K562 (cell line): ENCODE results near the gene CAMK2G. TPM values are rescaled to one million over a fixed set of nuclear protein-coding genes. Genes with fewer than 3 reads are reported as not detected.

Source experiments
- ATAC-seq: fragments of 200-7000 bp; cut with Tn5 transposase; 3 replicates; pipeline ENCODE4 v1.9.1; 2020; ENCODE audit warnings: moderate library complexity
- BruUV-seq: library from RNA; stranded (reverse); fragments of 400-500 nt; replicated peaks from 2 replicates; lab custom pipeline; 2021; lab: Mats Ljungman, UMichigan
- CTCF ChIA-PET: fragments of 300-600 bp; formaldehyde crosslinking; extraction: SDS; loops from one replicate; lab custom pipeline; 2021; ENCODE audit warnings: low intra/inter-chr PET ratio; lab: Yijun Ruan, JAX
- POLR2A ChIA-PET: fragments of 300-600, 350-650 bp; sonication (Branson Sonifier 250); formaldehyde crosslinking; extraction: SDS; loops from one replicate; lab custom pipeline; 2021; ENCODE audit warnings: antibody characterized with exemption, inconsistent platforms; lab: Yijun Ruan, JAX
- DNase-seq, 4 experiments: peaks; one replicate each; pipeline versions ENCODE4 v3.0.0 to v3.0.0-alpha.2; 2011 to 2018; ENCODE audit warnings: low spot score in 3 of 4, mixed read lengths in 3 of 4; ENCODE audit errors: extremely low read depth in 1 of 4
- FAIRE-seq: peaks from 2 replicates; lab custom pipeline; 2011; peaks lifted over from hg19 to GRCh38; lab: Jason Lieb, UNC
- H2AFZ ChIP-seq: 2 replicates; pipeline ENCODE4 v1.6.0; 2011; ENCODE audit warnings: low read depth, low read length, control low read depth, inconsistent platforms
- H3K27ac ChIP-seq: fragments of 200-600 bp; 3 replicates; pipeline ENCODE4 v1.8.0; 2011; ENCODE audit warnings: low read depth, mild to moderate bottlenecking, control low read depth, inconsistent platforms, low read length, moderate library complexity, mixed read lengths; ENCODE audit errors: extremely low read depth
- H3K27me3 ChIP-seq, 2 experiments: fragments of 300-600 bp in 1 of 2; 2 replicates in 1 of 2; 3 replicates in 1 of 2; pipeline versions ENCODE4 v1.6.0 to v1.8.0; 2011; ENCODE audit warnings: inconsistent platforms in 2 of 2, low read length in 2 of 2, mild to moderate bottlenecking in 1 of 2, mixed read lengths in 1 of 2, moderate library complexity in 1 of 2; ENCODE audit not compliant: control insufficient read depth in 2 of 2, insufficient read depth in 2 of 2
- H3K36me3 ChIP-seq: fragments of 300-600 bp; 3 replicates; pipeline ENCODE4 v1.8.0; 2011; ENCODE audit warnings: mild to moderate bottlenecking, low read length, inconsistent platforms; ENCODE audit not compliant: control insufficient read depth, insufficient read depth
- H3K4me1 ChIP-seq, 2 experiments: fragments of 200-600 bp in 1 of 2; replicated peaks in 1 of 2; 2 replicates in 1 of 2; 3 replicates in 1 of 2; pipeline versions ENCODE4 v1.5.1 to v1.8.0; 2011; ENCODE audit warnings: inconsistent platforms in 2 of 2, low read length in 2 of 2, mild to moderate bottlenecking in 1 of 2, mixed read lengths in 1 of 2, moderate library complexity in 1 of 2; ENCODE audit not compliant: control insufficient read depth in 2 of 2, insufficient read depth in 2 of 2
- H3K4me2 ChIP-seq: 2 replicates; pipeline ENCODE4 v1.6.1; 2011; ENCODE audit warnings: low read length, control low read depth, inconsistent platforms, mixed read lengths; ENCODE audit not compliant: insufficient read depth
- H3K4me3 ChIP-seq: fragments of 200-600 bp; sonication (generic), shearing (Covaris generic); 2 replicates; pipeline ENCODE4 v1.5.1; 2016; ENCODE audit warnings: control low read depth, inconsistent platforms
- H3K79me2 ChIP-seq: fragments of 200-600 bp; 3 replicates; pipeline ENCODE4 v1.8.0; 2011; ENCODE audit warnings: low read length, inconsistent platforms; ENCODE audit not compliant: control insufficient read depth, insufficient read depth
- H3K9ac ChIP-seq, 2 experiments: 2 replicates each; pipeline versions ENCODE4 v1.6.0 to v1.6.1; 2011; ENCODE audit warnings: low read depth in 2 of 2, low read length in 2 of 2, control low read depth in 1 of 2, inconsistent platforms in 1 of 2, mild to moderate bottlenecking in 1 of 2, mixed read lengths in 1 of 2; ENCODE audit not compliant: insufficient read depth in 1 of 2
- H3K9me1 ChIP-seq: one replicate; pipeline ENCODE4 v1.6.0; 2011; ENCODE audit warnings: inconsistent platforms, mild to moderate bottlenecking, low read length, moderate library complexity; ENCODE audit not compliant: control insufficient read depth, insufficient read depth
- H3K9me3 ChIP-seq: replicated peaks from 2 replicates; pipeline ENCODE4 v1.5.1; 2011; ENCODE audit warnings: low read depth, low read length, inconsistent platforms; ENCODE audit not compliant: control insufficient read depth, insufficient read depth
- H4K20me1 ChIP-seq: replicated peaks from 2 replicates; pipeline ENCODE4 v1.6.1; 2011; ENCODE audit warnings: low read length, inconsistent platforms, mixed read lengths; ENCODE audit not compliant: control insufficient read depth, insufficient read depth
- ERF ChIP-seq: fragments of 450-650 bp; formaldehyde crosslinking; IDR thresholded peaks from 2 replicates; pipeline ENCODE4 v1.4.0; 2020; ENCODE audit warnings: mild to moderate bottlenecking, mixed read lengths
- FOXA3 ChIP-seq, 2 experiments: fragments of 450-650 bp in 1 of 2; sonication (generic) in 1 of 2; formaldehyde crosslinking; IDR thresholded peaks in 1 of 2; conservative IDR thresholded peaks in 1 of 2; 2 replicates each; pipeline versions ENCODE4 v1.4.0 to v1.8.0; 2020 to 2022; ENCODE audit warnings: mild to moderate bottlenecking in 2 of 2, missing genetic modification reagents in 1 of 2
- LEF1 ChIP-seq: fragments of 450-650 bp; IDR thresholded peaks from 2 replicates; pipeline ENCODE4 v1.6.1; 2016; ENCODE audit warnings: mild to moderate bottlenecking
- MEIS2 ChIP-seq: fragments of 450-650 bp; IDR thresholded peaks from 2 replicates; pipeline ENCODE4 v1.6.1; 2014; ENCODE audit warnings: mild to moderate bottlenecking; ENCODE audit not compliant: partially characterized antibody
- NFXL1 ChIP-seq: fragments of 450-650 bp; formaldehyde crosslinking; IDR thresholded peaks from 2 replicates; pipeline ENCODE4 v1.4.0; 2021; ENCODE audit warnings: mild to moderate bottlenecking
- NUFIP1 ChIP-seq: fragments of 450-650 bp; IDR thresholded peaks from 2 replicates; pipeline ENCODE4 v1.6.1; 2018; ENCODE audit not compliant: partially characterized antibody
- PHF21A ChIP-seq: fragments of 450-650 bp; IDR thresholded peaks from 2 replicates; pipeline ENCODE4 v1.6.1; 2017; ENCODE audit warnings: low read depth, borderline replicate concordance
- SIN3A ChIP-seq, 2 experiments: fragments of 150-350 bp in 1 of 2; IDR thresholded peaks; 2 replicates each; pipeline ENCODE4 v1.6.1; 2011 to 2016; ENCODE audit warnings: borderline replicate concordance in 2 of 2, low read depth in 2 of 2, low read length in 2 of 2, mild to moderate bottlenecking in 2 of 2, moderate library complexity in 2 of 2; ENCODE audit not compliant: control insufficient read depth in 1 of 2
- ZNF780A ChIP-seq: fragments of 250-450 bp; sonication (Bioruptor Pico); IDR thresholded peaks from 2 replicates; pipeline ENCODE4 v1.5.0; 2021; ENCODE audit warnings: mild to moderate bottlenecking
- WGBS: fragments of 100-300 bp; shearing (Covaris generic); methylation state at CpG from one replicate; pipeline ENCODE4 v1.1.6; 2016; ENCODE audit warnings: low coverage, mixed read lengths; ENCODE audit not compliant: insufficient coverage; ENCODE audit errors: missing lambda C conversion rate; 5-methylcytosine and 5-hydroxymethylcytosine counted together
- in situ Hi-C: fragments of 300-500 bp; cut with MboI; formaldehyde crosslinking; loops from 4 replicates; pipeline ENCODE4 v1.15.0; 2018; ENCODE audit warnings: inconsistent platforms, mixed read lengths
- intact Hi-C: fragments of 100-400 bp; cut with micrococcal nuclease; formaldehyde crosslinking; loops from 2 replicates; pipeline ENCODE4 v1.14.2; 2022
- polyA plus RNA-seq, 8 experiments: library from polyadenylated mRNA; depleted of rRNA in 4 of 8; stranded (reverse) in 5 of 8; unstranded in 3 of 8; fragments of >200 nt; fragmentation: Nextera tagmentation in 2 of 8; fragmentation: Illumina TruSeq in 1 of 8; extraction: Ambion mirVana in 2 of 8; extraction: Trizol in 1 of 8; gene quantifications; 2 replicates each; pipeline versions ENCODE4 v1.2.1 to v1.2.3, GENCODE V29; 2011 to 2014; ENCODE audit warnings: inconsistent platforms in 1 of 8, missing spikeins in 1 of 8
- total RNA-seq, 7 experiments: library from RNA; depleted of rRNA in 6 of 7; stranded (reverse); fragments of >200 nt in 6 of 7; fragmentation: Illumina TruSeq in 2 of 7; extraction: Trizol in 2 of 7; gene quantifications; 2 replicates each; pipeline versions ENCODE4 v1.2.1 to v1.2.3, GENCODE V29; 2011 to 2021; ENCODE audit warnings: low replicate concordance in 1 of 7
- TF ChIP-seq, protein P1 (sequence below): fragments of 450-650 bp; IDR thresholded peaks from 2 replicates; pipeline ENCODE4 v1.6.1; 2016

Gene CAMK2G
- total and polyA plus RNA-seq, 9 of the 15 experiments (the other 6 are each of a cell fraction or from before 2014, with no cell fraction given): 9.0 to 37.9 (median 32.6) TPM

DNA sequence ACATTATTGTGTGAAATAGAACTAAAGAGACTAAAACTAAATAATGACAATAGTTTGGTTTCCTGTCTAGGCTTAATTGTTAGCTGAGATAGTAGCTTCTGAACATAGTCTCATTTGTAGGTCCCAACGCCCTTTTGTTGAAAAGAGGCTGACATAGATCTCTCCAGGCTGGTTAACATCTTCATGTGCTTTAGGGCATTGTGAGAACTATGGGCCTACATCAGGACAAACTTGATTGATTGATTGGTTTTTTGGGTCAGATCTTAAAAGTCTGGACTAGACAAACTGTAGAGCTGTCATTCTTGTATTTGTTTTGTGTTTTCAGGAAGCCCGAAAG is 91.6 kb downstream of the CAMK2G start:
- peak overlapping the region; percentile 96 for H3K4me2 ChIP-seq
- 3% methylated on average over 2 of the region's 2 CpGs for WGBS
- intact Hi-C loops: loop anchor here (10.0 kb wide), 1 partner anchor 322 kb away; no protein-coding TSS in a partner anchor

More for the DNA sequence above, 91.6 kb downstream of the CAMK2G start:
- ChIA-PET POLR2A (interaction anchor here (1.2 to 6.7 kb wide), 7 partner anchors 11 to 218 kb away, joined by 3 to 113 read pairs (median 4); a partner anchor contains a TSS), CTCF (no interaction called here)
- ATAC-seq: no peak
- Histone ChIP-seq H3K27ac (peak overlapping the region; percentile 92), H3K27me3 (no peaks in the 10 kb centered on the region), H3K4me1 (peaks cover 17 to 35% of the 10 kb centered on the region in 2 experiments), H3K9me3 (no peaks in the 10 kb centered on the region), H3K9ac (peak overlapping the region; percentile 31 to 96; a peak in 3 of 4 replicates), H3K9me1 (no peaks in the 10 kb centered on the region), H3K79me2 (peaks cover 82% of the 10 kb centered on the region), H3K4me3 (peak overlapping the region; percentile 81), H4K20me1 (no peaks in the 10 kb centered on the region; the same call in 1 of the 2 replicates), H2AFZ (0 out of 2 replicates have a peak overlapping the region, but pooled peaks have one; percentile 94), H3K36me3 (peaks cover 35% of the 10 kb centered on the region)
- TF ChIP-seq MEIS2 (peak; percentile 23), ZNF780A (CRISPR knock-in tag) (no peak), NUFIP1 (peak; percentile 17), LEF1 (no peak), ERF (CRISPR knock-in tag) (no peak), SIN3A (IDR thresholded peaks at IDR 0.05; ENCODE audit: borderline replicate concordance in 2 of 2, control insufficient read depth in 1 of 2, low read depth in 2 of 2, low read length in 2 of 2) (peak; percentile 39 to 51; a peak in 2 of 4 replicates), FOXA3 (CRISPR knock-in tag; conservative IDR thresholded peaks at IDR 0.05 in 1 of 2, IDR thresholded peaks at IDR 0.05 in 1 of 2) (0 out of 4 replicates have a peak, but pooled peaks of 1 of the 2 experiments have one; percentile 4), PHF21A (no peak), NFXL1 (CRISPR knock-in tag) (no peak)
- TF ChIP-seq, protein P1, sequence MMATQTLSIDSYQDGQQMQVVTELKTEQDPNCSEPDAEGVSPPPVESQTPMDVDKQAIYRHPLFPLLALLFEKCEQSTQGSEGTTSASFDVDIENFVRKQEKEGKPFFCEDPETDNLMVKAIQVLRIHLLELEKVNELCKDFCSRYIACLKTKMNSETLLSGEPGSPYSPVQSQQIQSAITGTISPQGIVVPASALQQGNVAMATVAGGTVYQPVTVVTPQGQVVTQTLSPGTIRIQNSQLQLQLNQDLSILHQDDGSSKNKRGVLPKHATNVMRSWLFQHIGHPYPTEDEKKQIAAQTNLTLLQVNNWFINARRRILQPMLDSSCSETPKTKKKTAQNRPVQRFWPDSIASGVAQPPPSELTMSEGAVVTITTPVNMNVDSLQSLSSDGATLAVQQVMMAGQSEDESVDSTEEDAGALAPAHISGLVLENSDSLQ: peak; percentile 24; the same call in 1 of the 2 replicates
- in situ Hi-C loops: no loop called here
- BruUV-seq: TSS peak; percentile 64
- DNase-seq: no peak
- no peak for FAIRE-seq
